SU-DHL-6 (cell line): ENCODE results near the gene USF1.

ENCODE experiments used
- H2AFZ ChIP-seq: fragments of 200-600 bp; sonication (generic); 2 replicates; pipeline ENCODE4 v1.6.1; 2014; ENCODE audit warnings: low read depth, mild to moderate bottlenecking, moderate library complexity, mixed read lengths, antibody characterized with exemption, low read length; ENCODE audit not compliant: severe bottlenecking
- H3F3A ChIP-seq: fragments of 200-600 bp; shearing (Covaris generic); 2 replicates; pipeline ENCODE4 v1.6.0; 2016; ENCODE audit warnings: antibody characterized with exemption, mild to moderate bottlenecking; ENCODE audit not compliant: insufficient read depth
- H3K27ac ChIP-seq: fragments of 200-600 bp; sonication (generic); 2 replicates; pipeline ENCODE4 v1.5.1; 2016; ENCODE audit warnings: low read depth, mild to moderate bottlenecking, low read length, moderate library complexity, mixed read lengths
- H3K27me3 ChIP-seq: fragments of 200-600 bp; sonication (generic), shearing (Covaris generic); 2 replicates; pipeline ENCODE4 v1.6.0; 2014; ENCODE audit warnings: mild to moderate bottlenecking, low read length
- H3K36me3 ChIP-seq: fragments of 200-600 bp; sonication (generic); 2 replicates; pipeline ENCODE4 v1.6.1; 2014; ENCODE audit warnings: mild to moderate bottlenecking, low read length, mixed read lengths
- H3K4me2 ChIP-seq: fragments of 300-600, 200-600 bp; shearing (Covaris generic), sonication (generic); 2 replicates; pipeline ENCODE4 v1.6.0; 2014; ENCODE audit warnings: low read length, low read depth, mild to moderate bottlenecking; ENCODE audit not compliant: poor library complexity, severe bottlenecking
- H3K4me3 ChIP-seq: fragments of 200-600 bp; sonication (generic); 2 replicates; pipeline ENCODE4 v1.5.1; 2014; ENCODE audit warnings: antibody characterized with exemption, low read length, mild to moderate bottlenecking, mixed read lengths; ENCODE audit not compliant: insufficient read depth, poor library complexity, severe bottlenecking
- H3K79me2 ChIP-seq: fragments of 200-600 bp; sonication (generic); 2 replicates; pipeline ENCODE4 v1.6.1; 2014; ENCODE audit warnings: mild to moderate bottlenecking, low read length, moderate library complexity; ENCODE audit not compliant: insufficient read depth
- H3K9ac ChIP-seq: fragments of 200-600 bp; sonication (generic); 2 replicates; pipeline ENCODE4 v1.7.0; 2014; ENCODE audit warnings: mild to moderate bottlenecking, low read length
- H3K9me2 ChIP-seq: fragments of 200-600 bp; sonication (generic); replicated peaks from 2 replicates; pipeline ENCODE4 v1.6.1; 2014; ENCODE audit warnings: low read length; ENCODE audit not compliant: insufficient read depth
- H3K9me3 ChIP-seq: fragments of 200-600 bp; sonication (generic); 2 replicates; pipeline ENCODE4 v1.6.1; 2014; ENCODE audit warnings: low read length, mixed read lengths; ENCODE audit not compliant: insufficient read depth
- H4K20me1 ChIP-seq: fragments of 200-600 bp; sonication (generic); 2 replicates; pipeline ENCODE4 v1.6.1; 2014; ENCODE audit warnings: low read depth, mild to moderate bottlenecking, antibody characterized with exemption, low read length, moderate library complexity, mixed read lengths
- CTCF ChIP-seq: fragments of 200-600 bp; sonication (generic); IDR thresholded peaks from one replicate; pipeline ENCODE4 v1.5.1; 2017; ENCODE audit warnings: antibody characterized with exemption, mild to moderate bottlenecking, low read length, moderate library complexity; ENCODE audit not compliant: insufficient read depth, poor library complexity, severe bottlenecking
- EZH2phosphoT487 ChIP-seq: fragments of 200-600 bp; sonication (generic), shearing (Covaris generic); conservative IDR thresholded peaks from 2 replicates; pipeline ENCODE4 v1.6.1; 2018; ENCODE audit warnings: mild to moderate bottlenecking, antibody characterized with exemption, low read length, moderate library complexity, mixed read lengths

Gene USF1

GRCh38 chr1:161047436-161048420, 2.0 kb upstream of the USF1 start:
- Histone ChIP-seq H3K27ac (peak overlapping the region; percentile 89), H3K36me3 (no peaks in the 10 kb centered on the region; the same call in 1 of the 2 replicates), H3K27me3 (no peaks in the 10 kb centered on the region), H3K9me2 (no peaks in the 10 kb centered on the region), H3K9me3 (no peaks in the 10 kb centered on the region), H3K79me2 (peaks cover 9% of the 10 kb centered on the region), H4K20me1 (no peaks in the 10 kb centered on the region), H3K4me3 (no peak overlapping the region), H3K9ac (no peak overlapping the region), H3F3A (peaks cover 33% of the 10 kb centered on the region), H2AFZ (no peak overlapping the region), H3K4me2 (no peak overlapping the region)
- TF ChIP-seq EZH2phosphoT487 (no peak), CTCF (no peak)

GRCh38 chr1:161046605-161047228, 940 bp upstream of the USF1 start:
- Histone ChIP-seq H3K27ac (peak overlapping the region; percentile 89), H3K9me2 (no peaks in the 10 kb centered on the region), H3K79me2 (peaks cover 9% of the 10 kb centered on the region), H3K4me2 (peak overlapping the region; percentile 88), H3K4me3 (peak overlapping the region; percentile 81), H3K27me3 (no peaks in the 10 kb centered on the region), H3K9me3 (no peaks in the 10 kb centered on the region), H3F3A (peaks cover 33% of the 10 kb centered on the region), H4K20me1 (no peaks in the 10 kb centered on the region), H3K9ac (peak overlapping the region; percentile 87), H3K36me3 (no peaks in the 10 kb centered on the region; the same call in 1 of the 2 replicates), H2AFZ (no peak overlapping the region)
- TF ChIP-seq CTCF: no peak
- no peak for TF ChIP-seq EZH2phosphoT487

GRCh38 chr1:161044908-161045735, 655 bp downstream of the USF1 start:
- Histone ChIP-seq H2AFZ (peak overlapping the region; percentile 43), H3K27ac (peak overlapping the region; percentile 89), H3K36me3 (peaks cover 3% of the 10 kb centered on the region; the same call in 1 of the 2 replicates), H3K9ac (peak overlapping the region; percentile 87), H3K79me2 (peaks cover 9% of the 10 kb centered on the region), H3F3A (peaks cover 33% of the 10 kb centered on the region), H3K9me3 (no peaks in the 10 kb centered on the region), H3K4me2 (peak overlapping the region; percentile 88), H3K4me3 (peak overlapping the region; percentile 81), H4K20me1 (no peaks in the 10 kb centered on the region), H3K27me3 (no peaks in the 10 kb centered on the region), H3K9me2 (no peaks in the 10 kb centered on the region)
- TF ChIP-seq EZH2phosphoT487 (no peak), CTCF (no peak)
